HepG2 (cell line): ENCODE data around the gene TMEM63B. TPM values are rescaled to one million over a fixed set of nuclear protein-coding genes. Genes with fewer than 3 reads are reported as not detected.
A peak's percentile ranks its signal among the peaks of the same experiment; 100 is the strongest.

Experiments used
- FOXO1 ChIP-seq: sonication (generic); formaldehyde crosslinking; IDR thresholded peaks from 2 replicates; pipeline ENCODE4 v1.4.0; 2020; ENCODE audit warnings: missing genetic modification reagents
- GATAD1 ChIP-seq: IDR thresholded peaks from 2 replicates; pipeline ENCODE4 v1.6.1; 2016; ENCODE audit warnings: missing genetic modification reagents, missing compliant biosample characterization
- HCFC1 ChIP-seq: fragments of 150-350 bp; IDR thresholded peaks from 2 replicates; pipeline ENCODE4 v1.6.1; 2014; ENCODE audit warnings: low read depth, low read length
- HDAC6 ChIP-seq: fragments of 200-600 bp; sonication (generic); IDR thresholded peaks from 2 replicates; pipeline ENCODE4 v1.7.0; 2017; ENCODE audit warnings: mild to moderate bottlenecking, antibody characterized with exemption, low read length, low read depth
- HINFP ChIP-seq: sonication (generic); formaldehyde crosslinking; IDR thresholded peaks from 2 replicates; pipeline ENCODE4 v1.4.0; 2020; ENCODE audit warnings: low read depth, mild to moderate bottlenecking, missing genetic modification reagents
- HNRNPK ChIP-seq: fragments of 200-400 bp; formaldehyde crosslinking; IDR thresholded peaks from 2 replicates; pipeline ENCODE4 v1.6.1; 2018; ENCODE audit warnings: low read length, low read depth, moderate library complexity, mild to moderate bottlenecking; ENCODE audit not compliant: poor library complexity, severe bottlenecking
- KDM5A ChIP-seq: fragments of 200-600 bp; sonication (generic); IDR thresholded peaks from 2 replicates; pipeline ENCODE4 v1.7.0; 2018; ENCODE audit warnings: antibody characterized with exemption, mild to moderate bottlenecking, low read length, borderline replicate concordance
- KIAA2018 ChIP-seq: sonication (generic); formaldehyde crosslinking; IDR thresholded peaks from 2 replicates; pipeline ENCODE4 v1.5.0; 2020; ENCODE audit warnings: mild to moderate bottlenecking, missing genetic modification reagents, borderline replicate concordance
- MNT ChIP-seq: fragments of 450-650 bp; IDR thresholded peaks from 2 replicates; pipeline ENCODE4 v1.6.1; 2016
- MYPOP ChIP-seq: sonication (generic); formaldehyde crosslinking; IDR thresholded peaks from 2 replicates; pipeline ENCODE4 v1.8.1; 2023; ENCODE audit warnings: mild to moderate bottlenecking, moderate library complexity, missing genetic modification reagents
- RELA ChIP-seq: sonication (generic); formaldehyde crosslinking; IDR thresholded peaks from 2 replicates; pipeline ENCODE4 v1.4.0; 2020; ENCODE audit warnings: missing genetic modification reagents
- RNF2 ChIP-seq: fragments of 450-650 bp; conservative IDR thresholded peaks from 2 replicates; pipeline ENCODE4 v1.6.1; 2016; ENCODE audit warnings: low read depth
- ZFAT ChIP-seq: sonication (generic); formaldehyde crosslinking; conservative IDR thresholded peaks from 2 replicates; pipeline ENCODE4 v1.8.1; 2023; ENCODE audit warnings: missing genetic modification reagents, inconsistent platforms
- ZFYVE20 ChIP-seq: sonication (generic); formaldehyde crosslinking; IDR thresholded peaks from 2 replicates; pipeline ENCODE4 v1.8.0; 2023; ENCODE audit warnings: low read depth, mild to moderate bottlenecking, moderate library complexity, missing genetic modification reagents, borderline replicate concordance
- ZMAT3 ChIP-seq: sonication (generic); formaldehyde crosslinking; conservative IDR thresholded peaks from 2 replicates; pipeline ENCODE4 v1.7.0; 2021; ENCODE audit warnings: missing genetic modification reagents
- ZNF468 ChIP-seq: sonication (generic); formaldehyde crosslinking; IDR thresholded peaks from 2 replicates; pipeline ENCODE4 v1.8.0; 2022; ENCODE audit warnings: mild to moderate bottlenecking, moderate library complexity, missing genetic modification reagents
- ZNF709 ChIP-seq: sonication (generic); formaldehyde crosslinking; IDR thresholded peaks from 2 replicates; pipeline ENCODE4 v1.5.0; 2020; ENCODE audit warnings: mild to moderate bottlenecking, missing genetic modification reagents
- polyA plus RNA-seq, 8 experiments: library from polyadenylated mRNA; depleted of rRNA in 3 of 8; stranded (reverse) in 7 of 8; unstranded in 1 of 8; fragments of >200 nt; fragmentation: Illumina TruSeq in 4 of 8; extraction: Trizol in 4 of 8; gene quantifications; 2 replicates each; pipeline versions ENCODE4 v1.2.1 to v1.2.3, GENCODE V29; 2011 to 2016; ENCODE audit warnings: low read depth in 4 of 8, missing spikeins in 1 of 8, mixed read lengths in 1 of 8; ENCODE audit not compliant: insufficient read depth in 1 of 8
- total RNA-seq, 5 experiments: library from RNA; depleted of rRNA; stranded (reverse); fragments of >200 nt; fragmentation: Illumina TruSeq; extraction: Trizol; gene quantifications; 2 replicates each; pipeline ENCODE4 v1.2.3, GENCODE V29; 2016; ENCODE audit warnings: low read depth in 1 of 5

Gene TMEM63B
- total and polyA plus RNA-seq, 2 of the 13 experiments (the other 11 are each of a cell fraction or from before 2014, with no cell fraction given), result 27.4 to 75.8 TPM

- TF ChIP-seq HINFP, result peak; percentile 26; the same call in 1 of the 2 replicates
- no peak for TF ChIP-seq ZNF709 (CRISPR knock-in tag)
- TF ChIP-seq HNRNPK, result no peak
- no peak for TF ChIP-seq ZFAT (CRISPR knock-in tag)
- TF ChIP-seq MYPOP (CRISPR knock-in tag), result no peak
- TF ChIP-seq ZMAT3 (CRISPR knock-in tag), result no peak; the same call in 1 of the 2 replicates
- no peak for TF ChIP-seq HCFC1
- TF ChIP-seq KIAA2018 (CRISPR knock-in tag), result 0 out of 2 replicates have a peak, but pooled peaks have one; percentile 90
- TF ChIP-seq FOXO1, result peak; percentile 90; the same call in 1 of the 2 replicates
- TF ChIP-seq MNT, result no peak
- no peak for TF ChIP-seq RELA (CRISPR knock-in tag)
- TF ChIP-seq ZFYVE20 (CRISPR knock-in tag), result no peak
- no peak for TF ChIP-seq RNF2
- TF ChIP-seq KDM5A, result no peak
- TF ChIP-seq ZNF468 (CRISPR knock-in tag), result no peak
- peak; percentile 40; the same call in 1 of the 2 replicates for TF ChIP-seq GATAD1 (CRISPR knock-in tag)
- TF ChIP-seq HDAC6, result no peak
Measured at GRCh38 chr6:44094403-44095242, 32.7 kb upstream of the TMEM63B start (continued).
